ENCODE results near the gene TNIK. TPM values are rescaled to one million over a fixed set of nuclear protein-coding genes. Genes with fewer than 3 reads are reported as not detected.

TNIK gene
- total RNA-seq, 1 experiment from 2014 or later, result not detected

DNA sequence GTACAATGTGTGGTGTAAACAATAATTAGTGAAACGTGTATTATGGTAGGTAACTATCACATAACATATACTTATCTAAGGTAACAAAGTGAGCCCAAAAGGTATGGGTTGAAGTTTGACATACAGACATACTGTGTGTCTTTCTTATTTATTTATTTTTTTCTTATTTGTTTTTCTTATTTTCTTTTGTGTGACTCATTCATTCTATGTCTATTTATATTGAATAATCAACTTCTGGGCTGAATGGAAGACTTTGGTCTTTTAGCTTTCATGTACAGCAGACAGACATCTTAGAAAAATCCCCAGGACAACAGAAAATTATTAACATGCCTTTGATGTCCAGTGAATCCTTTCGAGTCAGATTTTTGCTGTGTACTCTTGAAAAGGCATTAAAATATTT lies 233.4 kb downstream of the TNIK start:
- Histone ChIP-seq H3K9me3 (ENCODE audit: low read length) (no peaks in the 10 kb centered on the region), H3K27me3 (ENCODE audit: low read length) (no peaks in the 10 kb centered on the region), H4K20me1 (ENCODE audit: insufficient read depth, low read depth, low read length) (no peaks in the 10 kb centered on the region), H3K9ac (ENCODE audit: low read length) (no peak overlapping the region), H3K27ac (ENCODE audit: low read length) (no peak overlapping the region), H3K79me2 (ENCODE audit: low read length) (no peaks in the 10 kb centered on the region), H2AFZ (ENCODE audit: low read length) (no peak overlapping the region), H3K36me3 (ENCODE audit: insufficient read depth, low read length) (no peaks in the 10 kb centered on the region), H3K4me3 (ENCODE audit: low read length) (no peak overlapping the region), H3K9me2 (replicated peaks; ENCODE audit: insufficient read depth, low read length) (no peaks in the 10 kb centered on the region), H3K4me2 (ENCODE audit: low read depth, low read length, poor library complexity, severe bottlenecking) (no peak overlapping the region), H3K4me1 (ENCODE audit: low read length) (no peaks in the 10 kb centered on the region)
- no peak for DNase-seq

- no peak overlapping the region for H3K27ac ChIP-seq (ENCODE audit: low read length)
- no peak for DNase-seq
- no peak overlapping the region for H3K9ac ChIP-seq (ENCODE audit: low read length)
- H3K4me3 ChIP-seq (ENCODE audit: low read length), result no peak overlapping the region
- no peaks in the 10 kb centered on the region for H3K9me3 ChIP-seq (ENCODE audit: low read length)
- no peak overlapping the region for H3K4me2 ChIP-seq (ENCODE audit: low read depth, low read length, poor library complexity, severe bottlenecking)
- H3K4me1 ChIP-seq (ENCODE audit: low read length), result no peaks in the 10 kb centered on the region
- no peak overlapping the region for H2AFZ ChIP-seq (ENCODE audit: low read length)
- no peaks in the 10 kb centered on the region for H4K20me1 ChIP-seq (ENCODE audit: insufficient read depth, low read depth, low read length)
- H3K9me2 ChIP-seq (replicated peaks; ENCODE audit: insufficient read depth, low read length), result no peaks in the 10 kb centered on the region
- H3K27me3 ChIP-seq (ENCODE audit: low read length), result no peaks in the 10 kb centered on the region
- H3K79me2 ChIP-seq (ENCODE audit: low read length), result no peaks in the 10 kb centered on the region
- H3K36me3 ChIP-seq (ENCODE audit: insufficient read depth, low read length), result no peaks in the 10 kb centered on the region
Measured at GRCh38 chr3:171225708-171226107, 234.5 kb downstream of the TNIK start.

- Histone ChIP-seq H3K9me3 (ENCODE audit: low read length) (no peaks in the 10 kb centered on the region), H2AFZ (ENCODE audit: low read length) (no peak overlapping the region), H3K4me2 (ENCODE audit: low read depth, low read length, poor library complexity, severe bottlenecking) (no peak overlapping the region), H3K9ac (ENCODE audit: low read length) (no peak overlapping the region), H3K27me3 (ENCODE audit: low read length) (no peaks in the 10 kb centered on the region), H3K27ac (ENCODE audit: low read length) (no peak overlapping the region), H3K79me2 (ENCODE audit: low read length) (no peaks in the 10 kb centered on the region), H3K36me3 (ENCODE audit: insufficient read depth, low read length) (no peaks in the 10 kb centered on the region), H4K20me1 (ENCODE audit: insufficient read depth, low read depth, low read length) (no peaks in the 10 kb centered on the region), H3K4me1 (ENCODE audit: low read length) (no peaks in the 10 kb centered on the region), H3K4me3 (ENCODE audit: low read length) (no peak overlapping the region), H3K9me2 (replicated peaks; ENCODE audit: insufficient read depth, low read length) (no peaks in the 10 kb centered on the region)
- DNase-seq, result no peak
Measured at GRCh38 chr3:171225165-171225564, 235.0 kb downstream of the TNIK start.

DNA sequence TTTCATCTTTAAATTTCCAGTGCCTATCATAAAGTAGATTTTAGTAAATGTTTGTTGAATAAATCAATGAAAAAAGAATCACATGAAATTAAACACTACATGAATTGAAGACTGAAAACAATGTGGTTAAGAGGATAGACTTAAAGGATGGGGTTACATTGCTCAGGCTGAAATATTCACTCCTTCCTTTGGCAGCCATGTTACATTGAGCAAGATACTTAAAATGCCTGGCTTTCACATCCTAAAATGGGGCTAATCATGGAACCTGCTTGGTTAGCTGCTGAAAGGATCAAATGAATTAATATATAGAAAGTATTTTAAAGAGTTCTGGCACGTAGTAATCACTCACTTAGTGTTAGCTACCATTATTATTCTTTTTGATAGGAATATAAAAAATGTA lies 236.8 kb downstream of the TNIK start:
- Histone ChIP-seq H3K9me3 (ENCODE audit: low read length) (no peaks in the 10 kb centered on the region), H3K9ac (ENCODE audit: low read length) (no peak overlapping the region), H2AFZ (ENCODE audit: low read length) (no peak overlapping the region), H3K27me3 (ENCODE audit: low read length) (no peaks in the 10 kb centered on the region), H3K4me3 (ENCODE audit: low read length) (no peak overlapping the region), H3K79me2 (ENCODE audit: low read length) (no peaks in the 10 kb centered on the region), H3K36me3 (ENCODE audit: insufficient read depth, low read length) (no peaks in the 10 kb centered on the region), H3K9me2 (replicated peaks; ENCODE audit: insufficient read depth, low read length) (no peaks in the 10 kb centered on the region), H3K27ac (ENCODE audit: low read length) (no peak overlapping the region), H3K4me1 (ENCODE audit: low read length) (no peaks in the 10 kb centered on the region), H3K4me2 (ENCODE audit: low read depth, low read length, poor library complexity, severe bottlenecking) (no peak overlapping the region), H4K20me1 (ENCODE audit: insufficient read depth, low read depth, low read length) (no peaks in the 10 kb centered on the region)
- DNase-seq, result no peak

DNA sequence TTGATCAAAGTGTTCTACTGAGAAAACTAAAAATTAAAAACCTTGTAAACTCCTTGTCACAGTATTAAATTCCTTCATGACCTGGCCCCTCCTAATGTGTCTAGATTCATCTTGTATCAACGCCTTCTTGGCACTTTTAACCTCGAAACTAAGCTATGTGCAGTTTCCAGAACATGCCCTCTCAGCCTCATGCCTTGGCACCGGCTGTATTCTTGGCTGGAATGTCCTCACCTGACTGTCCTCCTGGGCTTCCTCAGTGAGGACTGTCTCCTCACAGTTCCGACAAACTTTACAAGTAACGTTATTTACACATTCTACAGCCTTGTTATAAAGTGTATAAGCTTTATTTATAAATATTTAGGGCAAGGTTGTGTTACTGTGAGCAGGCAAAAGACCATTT lies 237.2 kb downstream of the TNIK start:
- no peak overlapping the region for H2AFZ ChIP-seq (ENCODE audit: low read length)
- no peaks in the 10 kb centered on the region for H3K27me3 ChIP-seq (ENCODE audit: low read length)
- no peaks in the 10 kb centered on the region for H3K9me3 ChIP-seq (ENCODE audit: low read length)
- no peaks in the 10 kb centered on the region for H3K9me2 ChIP-seq (replicated peaks; ENCODE audit: insufficient read depth, low read length)
- no peak overlapping the region for H3K4me3 ChIP-seq (ENCODE audit: low read length)
- H3K9ac ChIP-seq (ENCODE audit: low read length), result no peak overlapping the region
- no peak for DNase-seq
- no peak overlapping the region for H3K4me2 ChIP-seq (ENCODE audit: low read depth, low read length, poor library complexity, severe bottlenecking)
- no peaks in the 10 kb centered on the region for H3K79me2 ChIP-seq (ENCODE audit: low read length)
- no peaks in the 10 kb centered on the region for H3K36me3 ChIP-seq (ENCODE audit: insufficient read depth, low read length)
- H4K20me1 ChIP-seq (ENCODE audit: insufficient read depth, low read depth, low read length), result no peaks in the 10 kb centered on the region
- H3K4me1 ChIP-seq (ENCODE audit: low read length), result no peaks in the 10 kb centered on the region
- H3K27ac ChIP-seq (ENCODE audit: low read length), result no peak overlapping the region

DNA sequence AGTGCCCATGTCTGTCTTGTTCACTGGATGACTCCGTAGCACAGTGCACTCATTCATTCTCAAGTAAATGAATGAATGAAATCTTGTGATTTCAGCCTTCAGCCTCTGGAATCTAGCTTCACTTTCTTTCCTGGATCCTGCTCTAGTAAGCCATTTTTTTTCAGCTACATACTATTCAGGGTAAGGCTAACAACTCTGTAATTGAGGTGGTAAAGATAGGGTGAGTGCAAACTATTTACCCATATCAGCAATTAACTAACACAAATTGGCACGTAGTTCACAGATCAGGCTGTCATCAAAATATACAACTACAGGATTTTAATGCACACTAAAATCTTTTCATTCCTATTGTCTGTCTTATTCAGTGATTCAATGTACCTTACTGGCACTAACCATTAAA lies 238.6 kb downstream of the TNIK start:
- Histone ChIP-seq H3K27ac (ENCODE audit: low read length) (no peak overlapping the region), H3K9ac (ENCODE audit: low read length) (no peak overlapping the region), H4K20me1 (ENCODE audit: insufficient read depth, low read depth, low read length) (no peaks in the 10 kb centered on the region), H3K79me2 (ENCODE audit: low read length) (no peaks in the 10 kb centered on the region), H3K4me1 (ENCODE audit: low read length) (no peaks in the 10 kb centered on the region), H2AFZ (ENCODE audit: low read length) (no peak overlapping the region), H3K36me3 (ENCODE audit: insufficient read depth, low read length) (no peaks in the 10 kb centered on the region), H3K9me2 (replicated peaks; ENCODE audit: insufficient read depth, low read length) (no peaks in the 10 kb centered on the region), H3K9me3 (ENCODE audit: low read length) (no peaks in the 10 kb centered on the region), H3K4me3 (ENCODE audit: low read length) (no peak overlapping the region), H3K4me2 (ENCODE audit: low read depth, low read length, poor library complexity, severe bottlenecking) (no peak overlapping the region), H3K27me3 (ENCODE audit: low read length) (no peaks in the 10 kb centered on the region)
- no peak for DNase-seq

- no peak overlapping the region for H3K4me3 ChIP-seq (ENCODE audit: low read length)
- DNase-seq, result no peak
- H3K27me3 ChIP-seq (ENCODE audit: low read length), result no peaks in the 10 kb centered on the region
- H3K4me2 ChIP-seq (ENCODE audit: low read depth, low read length, poor library complexity, severe bottlenecking), result no peak overlapping the region
- no peaks in the 10 kb centered on the region for H3K9me3 ChIP-seq (ENCODE audit: low read length)
- no peaks in the 10 kb centered on the region for H3K36me3 ChIP-seq (ENCODE audit: insufficient read depth, low read length)
- H3K4me1 ChIP-seq (ENCODE audit: low read length), result no peaks in the 10 kb centered on the region
- H3K27ac ChIP-seq (ENCODE audit: low read length), result no peak overlapping the region
- no peaks in the 10 kb centered on the region for H4K20me1 ChIP-seq (ENCODE audit: insufficient read depth, low read depth, low read length)
- no peak overlapping the region for H3K9ac ChIP-seq (ENCODE audit: low read length)
- no peak overlapping the region for H2AFZ ChIP-seq (ENCODE audit: low read length)
- H3K79me2 ChIP-seq (ENCODE audit: low read length), result no peaks in the 10 kb centered on the region
- H3K9me2 ChIP-seq (replicated peaks; ENCODE audit: insufficient read depth, low read length), result no peaks in the 10 kb centered on the region
Measured at GRCh38 chr3:171221104-171221503, 239.1 kb downstream of the TNIK start.

- no peak for DNase-seq
- Histone ChIP-seq H2AFZ (ENCODE audit: low read length) (no peak overlapping the region), H3K36me3 (ENCODE audit: insufficient read depth, low read length) (no peaks in the 10 kb centered on the region), H4K20me1 (ENCODE audit: insufficient read depth, low read depth, low read length) (no peaks in the 10 kb centered on the region), H3K4me1 (ENCODE audit: low read length) (no peaks in the 10 kb centered on the region), H3K27ac (ENCODE audit: low read length) (no peak overlapping the region), H3K9me2 (replicated peaks; ENCODE audit: insufficient read depth, low read length) (no peaks in the 10 kb centered on the region), H3K79me2 (ENCODE audit: low read length) (no peaks in the 10 kb centered on the region), H3K9ac (ENCODE audit: low read length) (no peak overlapping the region), H3K4me2 (ENCODE audit: low read depth, low read length, poor library complexity, severe bottlenecking) (no peak overlapping the region), H3K4me3 (ENCODE audit: low read length) (no peak overlapping the region), H3K27me3 (ENCODE audit: low read length) (no peaks in the 10 kb centered on the region), H3K9me3 (ENCODE audit: low read length) (no peaks in the 10 kb centered on the region)
Measured at GRCh38 chr3:171219258-171219657, 240.9 kb downstream of the TNIK start.

DNA sequence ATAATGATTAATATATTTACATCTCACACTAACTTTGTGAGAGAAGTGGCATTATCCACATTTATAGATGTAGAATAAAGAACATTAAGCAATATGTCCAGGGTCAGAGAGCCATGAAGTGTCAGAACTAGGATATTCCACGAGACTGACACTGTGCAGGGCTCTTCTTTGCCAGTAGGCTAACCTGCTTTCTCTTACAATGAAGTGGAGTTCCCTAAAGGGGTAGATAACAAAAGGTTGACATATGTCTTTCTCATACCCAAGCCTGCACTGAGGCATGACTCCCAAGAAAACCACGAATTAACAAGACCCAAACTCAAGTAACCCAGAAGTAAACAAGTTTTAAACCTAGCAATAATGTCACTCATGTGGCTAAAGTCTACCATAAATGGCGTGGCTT lies 242.1 kb downstream of the TNIK start:
- Histone ChIP-seq H3K27me3 (ENCODE audit: low read length) (no peaks in the 10 kb centered on the region), H3K4me3 (ENCODE audit: low read length) (no peak overlapping the region), H3K9me2 (replicated peaks; ENCODE audit: insufficient read depth, low read length) (no peaks in the 10 kb centered on the region), H3K79me2 (ENCODE audit: low read length) (no peaks in the 10 kb centered on the region), H3K27ac (ENCODE audit: low read length) (no peak overlapping the region), H4K20me1 (ENCODE audit: insufficient read depth, low read depth, low read length) (no peaks in the 10 kb centered on the region), H3K36me3 (ENCODE audit: insufficient read depth, low read length) (no peaks in the 10 kb centered on the region), H3K4me2 (ENCODE audit: low read depth, low read length, poor library complexity, severe bottlenecking) (no peak overlapping the region), H3K4me1 (ENCODE audit: low read length) (no peaks in the 10 kb centered on the region), H2AFZ (ENCODE audit: low read length) (no peak overlapping the region), H3K9me3 (ENCODE audit: low read length) (no peaks in the 10 kb centered on the region), H3K9ac (ENCODE audit: low read length) (no peak overlapping the region)
- DNase-seq, result no peak
